ENCODE data around the gene B3GALT4. TPM values are rescaled to one million over a fixed set of nuclear protein-coding genes. Genes with fewer than 3 reads are reported as not detected.

Gene B3GALT4
- total and polyA plus RNA-seq, 2 of the 13 experiments (the other 11 are each of a cell fraction or from before 2014, with no cell fraction given): 0.04 to 0.27 TPM

DNA sequence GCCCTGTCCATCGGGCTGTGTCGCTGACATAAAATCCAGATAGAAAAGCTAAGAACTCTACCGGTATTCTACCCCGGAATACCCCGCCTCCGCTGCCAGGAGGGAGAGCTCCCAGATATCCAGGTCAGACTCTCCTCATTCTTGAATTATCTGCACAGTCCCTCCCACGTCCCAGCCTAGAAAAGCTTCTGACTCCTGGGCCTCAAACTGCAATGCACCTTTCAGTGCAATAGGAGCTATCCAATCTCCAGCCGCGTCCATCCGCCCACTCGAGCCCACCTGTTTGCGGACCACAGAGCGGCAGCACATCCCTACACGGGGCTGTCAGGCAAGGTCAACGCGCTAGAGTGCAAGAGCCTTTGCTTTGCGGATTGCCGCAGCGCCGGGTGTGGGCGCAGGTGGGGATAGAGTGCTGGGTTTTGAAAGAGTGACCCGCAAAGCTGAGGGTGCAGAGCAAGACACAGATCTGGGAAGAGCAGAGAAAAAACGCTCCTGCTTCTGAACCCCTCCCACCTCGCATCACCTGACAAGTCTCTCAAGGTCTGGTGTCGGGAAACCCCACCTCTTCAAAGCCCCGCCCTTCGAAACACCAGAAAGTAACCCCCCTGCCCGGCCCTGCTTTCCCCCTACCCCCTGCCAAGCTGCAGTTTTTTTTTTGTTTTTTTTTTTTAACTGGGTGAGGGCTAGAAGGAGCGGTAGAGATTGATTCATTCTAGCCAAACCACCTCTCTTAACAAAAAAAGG lies 35.6 kb downstream of the B3GALT4 start (continued):
- TF ChIP-seq ZBTB39 (CRISPR knock-in tag; IDR thresholded peaks at IDR 0.05) (no peak), IKZF1 (IDR thresholded peaks at IDR 0.05) (no peak), ARNT (IDR thresholded peaks at IDR 0.05) (no peak), NFE2L1 (CRISPR knock-in tag; IDR thresholded peaks at IDR 0.05; ENCODE audit: borderline replicate concordance) (no peak), ZNF331 (CRISPR knock-in tag; IDR thresholded peaks at IDR 0.05) (peak; percentile 42; the same call in 1 of the 2 replicates), PPARG (CRISPR knock-in tag; conservative IDR thresholded peaks at IDR 0.05) (0 out of 2 replicates have a peak, but pooled peaks have one; percentile 22), CREB1 (IDR thresholded peaks at IDR 0.05) (no peak), CREB1 (CRISPR knock-in tag; IDR thresholded peaks at IDR 0.05) (peak; percentile 32; the same call in 1 of the 2 replicates), ZNF367 (CRISPR knock-in tag; IDR thresholded peaks at IDR 0.05; ENCODE audit: borderline replicate concordance) (no peak), ZNF747 (CRISPR knock-in tag; IDR thresholded peaks at IDR 0.05; ENCODE audit: borderline replicate concordance) (peak; percentile 73), SRF (IDR thresholded peaks at IDR 0.05; ENCODE audit: low read depth, low read length) (no peak), ZNF460 (CRISPR knock-in tag; IDR thresholded peaks at IDR 0.05; ENCODE audit: borderline replicate concordance) (no peak), GTF2F1 (IDR thresholded peaks at IDR 0.05; ENCODE audit: low read length) (no peak), KAT8 (CRISPR knock-in tag; IDR thresholded peaks at IDR 0.05) (no peak), PRDM4 (CRISPR knock-in tag; IDR thresholded peaks at IDR 0.05; ENCODE audit: borderline replicate concordance) (no peak), TARDBP (CRISPR knock-in tag; IDR thresholded peaks at IDR 0.05) (peak; percentile 70; the same call in 1 of the 2 replicates), ATRX (CRISPR knock-in tag; IDR thresholded peaks at IDR 0.05; ENCODE audit: borderline replicate concordance) (no peak), FLYWCH1 (CRISPR knock-in tag; IDR thresholded peaks at IDR 0.05) (no peak), AHDC1 (CRISPR knock-in tag; IDR thresholded peaks at IDR 0.05; ENCODE audit: borderline replicate concordance) (no peak), MIER3 (CRISPR knock-in tag; IDR thresholded peaks at IDR 0.05; ENCODE audit: borderline replicate concordance) (peak; percentile 34; the same call in 1 of the 2 replicates)
- TF ChIP-seq, protein P1, sequence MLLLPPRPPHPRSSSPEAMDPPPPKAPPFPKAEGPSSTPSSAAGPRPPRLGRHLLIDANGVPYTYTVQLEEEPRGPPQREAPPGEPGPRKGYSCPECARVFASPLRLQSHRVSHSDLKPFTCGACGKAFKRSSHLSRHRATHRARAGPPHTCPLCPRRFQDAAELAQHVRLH (CRISPR knock-in tag; IDR thresholded peaks at IDR 0.05; ENCODE audit: borderline replicate concordance, low read depth): no peak
